NCI-H748 (cell line): Measurements from ENCODE around the gene PLS3.

Source experiments
- DNase-seq: peaks from one replicate; lab custom pipeline; 2025; ENCODE audit not compliant: unreplicated experiment; lab: John Stamatoyannopoulos, UW

Gene PLS3

DNA sequence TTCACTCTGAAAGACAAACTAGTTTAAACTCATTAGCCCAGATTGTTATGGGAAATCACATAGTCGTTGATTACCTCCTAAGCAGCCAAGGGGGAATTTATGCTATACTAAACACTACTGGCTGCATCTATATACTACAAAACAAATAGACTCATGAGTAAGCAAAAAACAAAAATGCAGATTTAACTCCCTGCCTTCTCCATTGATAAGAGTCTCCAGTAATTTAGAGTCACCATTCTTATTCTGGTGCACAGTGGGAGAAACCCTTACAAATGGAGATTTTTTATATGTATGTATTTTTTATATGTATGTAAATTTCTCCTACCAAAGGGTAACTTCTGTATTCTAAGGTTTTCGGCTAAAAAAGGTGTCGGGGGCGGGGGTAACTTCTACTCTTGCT, 126.6 kb downstream of the PLS3 start:
- no peak for DNase-seq

DNA sequence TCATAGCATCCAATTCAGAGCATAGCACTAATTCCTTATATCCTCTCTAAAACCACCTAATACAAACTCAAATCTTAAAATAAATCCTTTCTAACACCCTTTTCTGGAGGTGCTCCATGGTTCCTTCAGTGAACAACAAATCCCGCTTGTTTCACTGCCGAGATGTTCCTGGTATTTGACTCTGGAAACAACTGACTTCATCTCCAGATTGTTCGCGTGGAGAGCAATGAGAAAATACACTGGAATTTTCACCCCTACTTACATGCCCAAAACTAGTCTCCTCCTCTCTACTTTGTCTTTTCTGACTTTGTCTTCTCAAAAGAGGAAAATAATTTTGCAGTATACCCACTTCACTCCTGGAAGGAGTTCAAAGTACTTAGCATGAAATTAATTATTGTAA, 129.0 kb downstream of the PLS3 start:
- DNase-seq: no peak

DNA sequence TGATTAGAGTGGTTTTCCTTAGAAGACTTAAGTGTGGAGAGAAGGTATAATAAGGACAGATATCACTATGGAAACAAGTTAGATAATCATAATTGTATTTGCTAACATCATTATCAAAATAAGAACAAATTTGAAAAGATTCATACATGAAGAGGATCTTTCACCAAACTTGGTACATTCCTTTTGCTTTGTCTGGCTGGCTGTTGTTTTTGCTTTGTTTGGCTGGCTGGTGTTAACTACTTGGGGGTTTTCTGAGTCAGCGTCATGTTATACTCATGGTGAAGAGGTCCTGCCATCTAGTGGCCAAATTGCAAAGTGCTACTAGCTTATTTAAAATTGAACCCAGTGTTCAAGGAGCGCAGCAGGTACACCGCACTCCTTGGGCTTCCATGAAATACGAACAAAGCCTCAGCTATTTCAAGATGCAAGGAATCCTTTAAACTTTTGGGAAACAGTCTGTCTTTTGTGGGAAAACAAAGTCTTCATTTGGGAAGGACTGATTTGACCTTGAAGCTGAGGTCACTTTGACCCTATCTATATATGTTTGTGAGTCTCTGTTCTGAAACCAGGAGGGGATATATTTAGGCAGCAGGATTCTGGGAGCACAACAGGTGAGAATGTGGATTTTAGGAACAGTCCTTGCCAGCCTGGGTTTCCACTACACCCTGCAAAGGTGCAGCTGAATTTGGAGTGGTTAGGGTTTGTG, 129.7 kb downstream of the PLS3 start:
- DNase-seq: peak; percentile 67

DNA sequence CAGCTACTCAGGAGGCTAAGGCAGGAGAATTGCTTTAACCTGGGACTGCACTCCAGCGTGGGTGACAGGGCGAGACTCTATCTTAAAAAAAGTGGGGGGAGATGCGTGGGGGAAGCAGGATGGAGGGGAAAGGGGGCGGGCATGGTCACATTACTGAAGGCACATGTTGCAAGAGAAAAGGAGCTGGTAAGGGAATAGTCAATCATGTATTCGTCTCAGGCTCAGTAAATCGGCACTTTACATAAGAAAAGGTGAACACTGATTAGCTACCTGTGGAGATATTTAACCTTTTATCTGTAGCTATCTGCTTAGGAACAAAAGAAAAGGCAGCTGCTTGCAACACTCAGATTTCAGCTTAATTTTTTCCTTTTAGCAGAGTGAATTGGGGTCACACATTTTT, 132.5 kb downstream of the PLS3 start:
- DNase-seq: peak; percentile 5

DNA sequence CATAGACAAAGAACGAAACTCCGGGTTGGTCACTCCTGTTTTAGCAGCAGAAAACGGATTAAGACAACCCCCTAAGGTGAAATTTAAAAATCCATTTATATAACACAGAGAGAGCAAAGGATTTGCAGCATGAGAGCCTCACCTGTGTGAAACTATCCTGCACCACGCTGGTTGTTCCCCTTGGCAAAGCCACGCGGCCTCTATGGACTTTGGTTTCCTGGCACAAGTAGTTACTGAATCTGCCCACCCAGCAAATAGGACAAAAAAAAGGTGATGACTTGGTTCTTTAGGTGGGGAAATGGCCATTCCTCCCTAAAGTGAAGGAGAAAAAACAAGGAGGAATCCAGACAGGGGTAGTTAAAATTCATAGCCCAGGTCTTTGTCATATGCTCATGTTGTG, 133.1 kb downstream of the PLS3 start:
- no peak for DNase-seq

DNA sequence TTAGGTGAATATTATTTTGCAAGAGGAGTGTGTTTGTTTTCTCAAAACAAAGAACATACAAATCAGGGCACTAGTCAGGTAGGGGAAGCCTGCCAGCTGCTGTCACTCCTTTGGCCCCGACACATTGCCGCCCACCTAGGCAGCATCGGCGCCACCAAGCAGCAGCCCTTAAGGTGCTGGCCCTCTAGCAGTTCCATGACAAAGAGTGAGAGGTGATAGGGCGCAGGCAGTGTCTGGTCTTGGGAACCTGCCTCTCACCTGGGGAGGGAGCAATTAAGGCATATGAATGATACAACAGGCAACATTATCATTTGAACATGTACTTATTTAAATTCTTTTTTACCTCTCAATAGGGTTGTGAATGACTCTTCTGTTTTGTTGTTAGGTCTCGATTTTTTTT, 135.1 kb downstream of the PLS3 start:
- no peak for DNase-seq

DNA sequence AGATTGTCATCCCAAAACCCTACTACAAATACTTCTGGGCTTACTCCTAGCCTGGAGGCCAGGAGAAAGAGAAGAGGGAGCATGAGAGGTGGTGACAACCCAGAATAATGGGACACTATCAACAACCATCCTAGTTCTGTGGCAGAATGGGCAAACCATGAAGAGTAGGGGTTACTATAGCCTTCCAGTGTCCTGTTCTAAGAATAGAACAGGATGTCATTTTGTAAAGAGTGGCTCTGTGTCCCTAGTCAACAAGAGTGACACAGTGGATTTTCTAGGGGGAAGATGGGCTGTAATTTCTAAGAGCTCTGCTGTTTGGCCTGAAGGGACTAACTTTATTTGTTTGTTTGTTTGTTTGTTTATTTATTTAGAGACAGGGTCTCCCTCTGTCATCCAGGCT, 136.0 kb downstream of the PLS3 start:
- DNase-seq: no peak

DNA sequence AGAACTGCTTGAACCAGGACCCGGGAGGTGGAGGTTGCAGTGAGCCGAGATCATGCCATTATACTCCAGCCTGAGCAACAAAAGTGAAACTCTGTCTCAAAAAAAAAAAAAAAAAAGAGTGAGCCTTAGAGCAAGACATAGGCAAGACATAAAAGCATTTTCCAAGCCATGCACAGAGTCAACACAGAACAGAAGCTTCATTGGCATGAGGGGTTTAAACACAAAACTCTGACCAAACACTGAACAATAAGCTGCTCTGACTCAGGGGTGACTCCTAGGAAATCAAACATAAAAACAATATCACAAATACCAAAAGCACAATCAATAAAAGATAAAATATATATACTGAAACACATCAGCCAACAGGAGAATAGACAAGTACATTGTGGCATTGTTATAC, 136.8 kb downstream of the PLS3 start:
- no peak for DNase-seq
